ENCODE measurements around the gene OR1M1.

GRCh38 chr19:9126900-9127405, 40.1 kb downstream of the OR1M1 start, which contains the start of gene OR7G3:
- no peak for TF ChIP-seq CTCF (IDR thresholded peaks at IDR 0.05; ENCODE audit: low read depth, low read length)
- no peak for TF ChIP-seq POLR2A (IDR thresholded peaks at IDR 0.05; ENCODE audit: extremely low read depth, insufficient read length)
- no peak for TF ChIP-seq MAX (IDR thresholded peaks at IDR 0.05; ENCODE audit: low read depth, low read length)
- TF ChIP-seq MYC (IDR thresholded peaks at IDR 0.05; ENCODE audit: low read depth, low read length): no peak

All from NB4 (cell line).